ENCODE data around the gene MAPK4.

MAPK4 gene

GRCh38 chr18:50727721-50728471, 168.0 kb downstream of the MAPK4 start:
- no peak for TF ChIP-seq CTCF (conservative IDR thresholded peaks at IDR 0.05)
- no peak overlapping the region for H3K27ac ChIP-seq

- no peak overlapping the region for H3K27ac ChIP-seq
- TF ChIP-seq CTCF (conservative IDR thresholded peaks at IDR 0.05), result no peak
Observed at GRCh38 chr18:50729376-50729775, 169.5 kb downstream of the MAPK4 start.

- no peak overlapping the region for H3K27ac ChIP-seq
- no peak for TF ChIP-seq CTCF (conservative IDR thresholded peaks at IDR 0.05)
Observed at GRCh38 chr18:50729986-50730385, 170.1 kb downstream of the MAPK4 start.

GRCh38 chr18:50734342-50734741, 174.5 kb downstream of the MAPK4 start:
- no peak for TF ChIP-seq CTCF (conservative IDR thresholded peaks at IDR 0.05)
- H3K27ac ChIP-seq, result no peak overlapping the region

- TF ChIP-seq CTCF (conservative IDR thresholded peaks at IDR 0.05), result no peak
- H3K27ac ChIP-seq, result no peak overlapping the region
Observed at GRCh38 chr18:50734886-50735285, 175.0 kb downstream of the MAPK4 start.

GRCh38 chr18:50737127-50737526, 177.2 kb downstream of the MAPK4 start:
- no peak overlapping the region for H3K27ac ChIP-seq
- no peak for TF ChIP-seq CTCF (conservative IDR thresholded peaks at IDR 0.05)

- no peak overlapping the region for H3K27ac ChIP-seq
- TF ChIP-seq CTCF (conservative IDR thresholded peaks at IDR 0.05), result no peak
Observed at GRCh38 chr18:50738098-50738757, 178.3 kb downstream of the MAPK4 start.
